IPS-15b (cell line): ENCODE results near the gene NSG1.

ENCODE experiments used
- H3K27me3 ChIP-seq: one replicate; pipeline ENCODE4 v1.6.1; 2013; ENCODE audit warnings: low read length; ENCODE audit not compliant: control insufficient read depth, insufficient read depth
- H3K36me3 ChIP-seq: one replicate; pipeline ENCODE4 v1.6.1; 2013; ENCODE audit warnings: low read length; ENCODE audit not compliant: control insufficient read depth, insufficient read depth
- H3K4me1 ChIP-seq: one replicate; pipeline ENCODE4 v1.6.1; 2013; ENCODE audit warnings: mild to moderate bottlenecking, low read length; ENCODE audit not compliant: control insufficient read depth, insufficient read depth
- H3K4me3 ChIP-seq: one replicate; pipeline ENCODE4 v1.5.1; 2013; ENCODE audit warnings: low read depth, low read length
- H3K9ac ChIP-seq: one replicate; pipeline ENCODE4 v1.6.1; 2013; ENCODE audit warnings: low read depth, mild to moderate bottlenecking, low read length
- H3K9me3 ChIP-seq: one replicate; pipeline ENCODE4 v1.6.1; 2013; ENCODE audit warnings: mild to moderate bottlenecking, low read length; ENCODE audit not compliant: control insufficient read depth, insufficient read depth

The NSG1 gene

GRCh38 chr4:4377732-4378460 lies 9.0 kb upstream of the NSG1 start:
- Histone ChIP-seq H3K27me3 (no peaks in the 10 kb centered on the region), H3K4me1 (peaks cover 6% of the 10 kb centered on the region), H3K9me3 (no peaks in the 10 kb centered on the region), H3K4me3 (no peak overlapping the region), H3K36me3 (no peaks in the 10 kb centered on the region), H3K9ac (no peak overlapping the region)

GRCh38 chr4:4379540-4380087 lies 7.3 kb upstream of the NSG1 start:
- H3K27me3 ChIP-seq = peaks cover 2% of the 10 kb centered on the region
- no peaks in the 10 kb centered on the region for H3K36me3 ChIP-seq
- H3K4me1 ChIP-seq = peaks cover 6% of the 10 kb centered on the region
- H3K9ac ChIP-seq = no peak overlapping the region
- H3K4me3 ChIP-seq = no peak overlapping the region
- no peaks in the 10 kb centered on the region for H3K9me3 ChIP-seq

DNA sequence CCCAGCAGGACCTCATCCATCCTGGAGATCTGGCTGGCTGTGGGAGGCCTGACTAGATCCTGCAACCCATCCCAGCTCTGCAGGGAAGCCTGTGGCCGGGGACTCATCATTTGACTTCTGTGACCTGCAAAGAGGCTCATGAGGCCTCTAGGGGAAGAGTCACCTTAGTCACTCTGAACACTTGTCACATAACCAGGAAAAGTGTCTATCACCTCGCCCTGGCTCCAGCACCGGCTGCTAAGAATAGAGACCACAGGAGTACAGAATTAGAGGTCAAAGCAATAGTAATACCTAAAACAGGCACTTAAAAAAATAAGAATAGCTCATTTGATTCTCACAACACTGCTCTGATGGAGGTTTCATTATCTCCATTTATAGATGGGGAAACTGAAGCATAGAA lies 3.8 kb upstream of the NSG1 start:
- Histone ChIP-seq H3K36me3 (no peaks in the 10 kb centered on the region), H3K4me3 (no peak overlapping the region), H3K27me3 (peaks cover 20% of the 10 kb centered on the region), H3K4me1 (peaks cover 8% of the 10 kb centered on the region), H3K9me3 (no peaks in the 10 kb centered on the region), H3K9ac (no peak overlapping the region)

- H3K4me1 ChIP-seq = peaks cover 8% of the 10 kb centered on the region
- H3K27me3 ChIP-seq = peaks cover 29% of the 10 kb centered on the region
- no peaks in the 10 kb centered on the region for H3K9me3 ChIP-seq
- H3K36me3 ChIP-seq = no peaks in the 10 kb centered on the region
- H3K4me3 ChIP-seq = no peak overlapping the region
- no peak overlapping the region for H3K9ac ChIP-seq
These were observed 2.1 kb upstream of the NSG1 start for GRCh38 chr4:4384837-4385236.

- Histone ChIP-seq H3K4me1 (peaks cover 6% of the 10 kb centered on the region), H3K9me3 (no peaks in the 10 kb centered on the region), H3K9ac (no peak overlapping the region), H3K4me3 (peak overlapping the region; percentile 60), H3K27me3 (peaks cover 29% of the 10 kb centered on the region), H3K36me3 (peaks cover 4% of the 10 kb centered on the region)
These were observed 1.1 kb upstream of the NSG1 start for GRCh38 chr4:4385729-4386295.

DNA sequence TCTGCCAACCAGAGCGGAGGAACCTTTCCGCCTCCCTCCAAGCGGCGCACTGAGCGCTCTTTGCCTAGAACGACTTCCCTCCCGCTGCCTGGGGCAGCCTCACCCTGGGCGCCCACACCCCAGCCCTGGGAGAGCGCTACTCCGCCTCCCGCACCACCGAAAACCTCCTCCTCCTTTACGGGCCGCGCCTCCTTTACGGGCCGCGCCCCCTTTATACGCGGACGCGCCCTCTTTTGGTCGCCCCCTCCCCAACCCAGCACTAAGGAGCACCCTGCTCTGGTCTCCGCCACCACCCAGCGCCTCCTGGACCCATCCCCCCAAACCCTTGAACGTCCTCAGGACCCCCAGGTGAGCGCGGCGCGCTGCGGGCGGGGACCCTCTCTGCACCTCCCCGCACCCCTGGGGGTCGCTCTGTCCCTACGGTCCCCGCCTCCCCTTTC lies 586 bp upstream of the NSG1 start:
- H3K4me3 ChIP-seq = peak overlapping the region; percentile 60
- no peak overlapping the region for H3K9ac ChIP-seq
- H3K4me1 ChIP-seq = peaks cover 6% of the 10 kb centered on the region
- peaks cover 29% of the 10 kb centered on the region for H3K27me3 ChIP-seq
- H3K9me3 ChIP-seq = no peaks in the 10 kb centered on the region
- peaks cover 5% of the 10 kb centered on the region for H3K36me3 ChIP-seq

GRCh38 chr4:4387531-4388310 lies 819 bp downstream of the NSG1 start:
- Histone ChIP-seq H3K36me3 (peaks cover 15% of the 10 kb centered on the region), H3K9me3 (no peaks in the 10 kb centered on the region), H3K27me3 (peaks cover 29% of the 10 kb centered on the region), H3K4me1 (peaks cover 2% of the 10 kb centered on the region), H3K9ac (peak overlapping the region; percentile 60), H3K4me3 (peak overlapping the region; percentile 60)

DNA sequence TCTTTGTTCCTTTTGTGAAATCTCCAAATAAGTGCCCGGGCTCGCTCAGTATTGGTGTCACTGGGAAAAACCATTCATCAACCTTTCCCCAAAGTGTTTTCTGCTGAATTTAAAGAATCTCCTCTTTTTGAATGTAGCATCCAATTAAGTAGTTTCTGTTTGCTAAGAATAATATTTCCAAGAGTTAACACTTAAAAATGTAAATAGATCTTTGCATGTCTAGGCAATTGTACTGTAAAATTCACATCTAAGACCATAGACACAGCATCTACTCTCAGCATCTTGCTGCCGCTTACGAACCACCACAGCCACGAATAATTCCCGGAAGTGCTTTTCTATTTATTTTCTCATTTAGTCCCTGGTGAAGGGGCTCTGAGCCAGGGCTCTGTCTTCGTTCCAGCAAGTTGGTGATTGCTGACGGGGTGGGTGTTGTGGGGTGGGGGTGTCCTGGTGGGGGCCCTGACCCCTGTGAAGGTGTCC lies 1.4 kb downstream of the NSG1 start:
- Histone ChIP-seq H3K9ac (no peak overlapping the region), H3K36me3 (peaks cover 15% of the 10 kb centered on the region), H3K27me3 (peaks cover 29% of the 10 kb centered on the region), H3K4me1 (peaks cover 2% of the 10 kb centered on the region), H3K9me3 (no peaks in the 10 kb centered on the region), H3K4me3 (peak overlapping the region; percentile 60)

GRCh38 chr4:4388836-4389575 lies 2.1 kb downstream of the NSG1 start:
- H3K4me1 ChIP-seq = peaks cover 2% of the 10 kb centered on the region
- H3K27me3 ChIP-seq = peaks cover 29% of the 10 kb centered on the region
- no peak overlapping the region for H3K9ac ChIP-seq

DNA sequence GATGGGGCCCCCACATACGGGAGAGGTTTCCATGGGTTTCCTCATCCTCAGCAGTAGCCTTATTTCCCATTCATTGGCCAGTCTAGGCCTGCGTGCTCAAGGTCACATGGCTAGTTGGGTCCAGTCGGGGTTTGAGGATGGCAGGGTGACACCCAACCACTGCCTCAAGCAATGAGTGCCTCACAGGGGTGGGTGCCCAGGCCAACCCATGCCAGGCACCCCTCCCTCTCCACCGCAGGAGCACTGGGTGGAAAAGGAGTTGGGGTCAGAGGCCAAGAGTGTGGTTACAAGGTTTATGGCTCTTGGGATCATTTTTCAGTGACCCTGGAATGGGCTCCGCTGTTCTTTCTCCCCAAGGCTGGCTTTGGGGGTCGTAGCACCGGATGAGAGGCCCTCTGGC lies 3.1 kb downstream of the NSG1 start:
- H3K9me3 ChIP-seq = no peaks in the 10 kb centered on the region
- peaks cover 23% of the 10 kb centered on the region for H3K27me3 ChIP-seq
- no peak overlapping the region for H3K9ac ChIP-seq
- peaks cover 15% of the 10 kb centered on the region for H3K36me3 ChIP-seq
- no peak overlapping the region for H3K4me3 ChIP-seq
- no peaks in the 10 kb centered on the region for H3K4me1 ChIP-seq

More at GRCh38 chr4:4388836-4389575, 2.1 kb downstream of the NSG1 start:
- H3K9me3 ChIP-seq = no peaks in the 10 kb centered on the region
- no peak overlapping the region for H3K4me3 ChIP-seq
- H3K36me3 ChIP-seq = peaks cover 15% of the 10 kb centered on the region
